GM21526 (cell line): ENCODE results near the gene ADGRG6.
"Not testable (repeated sequence)": the region's sequence is repeated elsewhere in the genome, so short reads cannot be mapped to it uniquely, and the experiment has no call there.

Source experiments
- ATAC-seq: cut with Tn5 transposase; IDR thresholded peaks from one replicate; pipeline ENCODE4 v1.9.1; 2021; ENCODE audit warnings: moderate library complexity; ENCODE audit not compliant: unreplicated experiment, low FRiP score

Gene ADGRG6

GRCh38 chr6:142342986-142343385 is 41.2 kb downstream of the ADGRG6 start:
- no peak for ATAC-seq

DNA sequence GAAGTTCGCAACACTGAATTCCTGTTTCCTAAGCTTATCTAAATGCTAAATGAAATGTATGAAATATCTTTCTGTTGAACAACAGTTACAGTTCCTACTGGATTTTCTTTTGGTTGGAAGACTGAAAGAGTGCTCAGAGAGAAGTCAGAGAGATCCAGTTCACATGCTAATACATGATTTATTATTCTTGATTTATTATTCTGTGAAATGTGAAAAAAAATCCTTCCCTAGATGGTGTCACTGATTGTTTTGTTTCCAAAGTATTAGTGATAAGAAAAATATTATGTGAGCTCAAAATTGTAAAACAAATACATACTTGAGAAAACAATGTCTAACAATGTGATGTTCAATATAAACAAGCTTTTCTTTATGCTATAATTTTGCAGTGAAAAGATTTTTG is 42.1 kb downstream of the ADGRG6 start:
- ATAC-seq, result no peak

DNA sequence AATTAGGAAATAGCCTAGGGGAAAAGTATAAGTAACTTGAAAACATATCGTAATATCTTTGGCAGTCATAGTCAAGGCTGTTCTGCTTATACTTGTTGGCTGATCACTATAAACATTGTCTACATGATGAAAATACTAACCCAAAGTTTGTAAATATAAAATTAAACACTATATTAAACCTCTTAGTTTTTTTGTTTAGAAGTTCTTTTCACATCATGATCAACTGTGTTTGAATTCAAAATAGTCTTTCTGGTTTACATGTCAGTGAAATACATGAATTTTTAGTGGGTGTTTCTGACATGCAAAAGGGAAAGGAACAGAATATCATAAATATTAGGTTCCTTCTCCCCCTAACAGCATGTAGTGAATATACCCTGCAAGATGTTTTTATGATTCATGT is 43.5 kb downstream of the ADGRG6 start:
- no peak for ATAC-seq

DNA sequence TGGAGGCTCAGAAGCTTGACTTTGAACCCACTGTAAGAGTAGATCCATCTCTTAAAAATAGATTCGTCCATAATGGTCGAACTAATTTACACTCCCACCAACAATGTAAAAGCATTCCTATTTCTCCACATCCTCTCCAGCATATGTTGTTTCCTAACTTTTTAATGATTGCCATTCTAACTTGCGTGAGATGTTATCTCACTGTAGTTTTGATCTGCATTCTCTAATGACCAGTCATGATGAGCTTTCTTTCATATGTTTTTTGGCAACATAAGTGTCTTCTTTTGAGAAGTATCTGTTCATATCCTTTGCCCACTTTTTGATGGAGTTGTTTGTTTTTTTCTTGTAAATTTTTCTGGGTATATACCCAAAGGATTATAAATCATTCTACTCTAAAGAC is 44.4 kb downstream of the ADGRG6 start:
- not testable (repeated sequence) for ATAC-seq

DNA sequence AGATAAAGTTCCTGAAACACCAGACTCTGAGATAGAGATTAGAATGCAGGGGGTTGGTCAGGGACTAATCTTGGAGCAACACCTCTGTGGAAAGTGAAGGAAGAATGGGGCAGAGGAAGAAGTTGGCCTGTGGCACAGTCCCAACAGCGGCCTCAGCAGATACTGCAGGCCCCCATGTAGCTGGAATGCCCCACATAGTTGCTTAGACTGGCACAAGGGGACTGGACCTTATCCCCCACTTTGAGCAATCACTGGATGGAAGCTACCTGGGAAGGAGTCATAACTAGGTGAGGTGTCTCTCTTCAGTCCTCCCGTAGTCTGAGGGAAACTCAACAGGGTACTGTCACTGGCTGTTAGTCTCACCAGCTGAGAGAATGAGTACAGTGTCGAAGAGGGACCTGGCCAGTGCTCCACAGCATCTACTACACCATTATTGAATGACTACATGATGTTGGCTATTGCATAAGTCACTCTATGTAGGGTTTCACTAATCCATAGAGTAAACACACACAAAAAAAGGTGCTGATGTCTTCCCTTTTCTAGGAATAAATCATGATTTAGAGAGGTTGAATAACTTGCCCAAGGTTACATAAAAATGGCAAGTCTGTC is 47.5 kb downstream of the ADGRG6 start:
- no peak for ATAC-seq

DNA sequence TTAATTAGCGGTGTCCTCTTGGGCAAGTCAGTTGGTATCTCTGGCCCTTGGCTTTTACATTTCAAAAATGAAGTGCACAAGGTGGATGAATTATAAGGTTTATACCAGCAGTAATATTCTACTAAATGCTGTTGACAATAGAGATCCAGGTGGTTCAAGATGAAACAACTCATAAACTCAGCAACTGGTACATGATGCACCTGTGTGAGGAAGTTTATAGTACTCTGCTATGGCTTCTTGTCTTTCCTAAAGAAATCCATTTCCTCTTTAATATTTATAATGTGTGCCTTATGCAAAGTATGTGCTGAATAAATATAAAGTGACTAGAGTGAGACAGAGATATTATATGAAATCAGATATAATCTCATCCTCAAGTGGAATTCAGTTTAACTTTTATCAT is 48.5 kb downstream of the ADGRG6 start:
- no peak for ATAC-seq

- no peak for ATAC-seq
Measured at GRCh38 chr6:142353690-142354089, 51.9 kb downstream of the ADGRG6 start.

- ATAC-seq, result no peak
Measured at GRCh38 chr6:142354650-142355049, 52.8 kb downstream of the ADGRG6 start.

- no peak for ATAC-seq
Measured at GRCh38 chr6:142355520-142356174, 53.8 kb downstream of the ADGRG6 start.

DNA sequence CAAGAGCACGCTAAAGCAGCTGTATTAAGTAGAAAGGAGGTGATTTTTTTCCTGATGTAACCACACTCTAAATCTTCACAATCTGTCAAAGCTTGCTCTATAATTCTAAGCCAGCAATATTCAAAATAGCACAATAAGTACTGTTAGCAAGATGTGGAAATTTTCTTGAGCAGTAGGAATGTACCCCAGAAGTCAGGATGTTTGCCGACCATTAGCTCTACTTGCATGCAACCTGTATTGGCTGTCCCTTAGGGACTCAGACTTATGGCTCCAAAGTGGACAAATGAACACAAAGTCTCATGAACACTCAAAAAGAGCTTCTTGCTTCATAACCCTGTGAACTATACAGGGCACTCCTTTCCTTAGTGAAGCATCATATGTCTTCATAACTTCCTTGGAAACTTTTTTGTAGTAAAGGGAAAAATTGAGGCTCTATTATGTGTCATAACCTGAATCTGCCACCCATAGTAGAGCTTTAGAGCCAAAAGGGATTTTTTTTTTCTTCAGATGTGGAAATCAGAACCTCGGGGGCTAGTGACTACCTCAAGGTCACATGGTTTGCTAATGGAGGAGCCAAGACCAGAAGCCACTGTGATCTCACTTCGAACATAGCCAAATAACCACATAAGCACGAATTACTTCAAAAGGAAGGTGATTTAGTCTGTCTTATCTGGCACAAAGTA is 54.5 kb downstream of the ADGRG6 start:
- no peak for ATAC-seq

GRCh38 chr6:142356884-142357225 is 55.0 kb downstream of the ADGRG6 start:
- no peak for ATAC-seq

GRCh38 chr6:142357879-142358278 is 56.1 kb downstream of the ADGRG6 start:
- ATAC-seq, result no peak

- no peak for ATAC-seq
Measured at GRCh38 chr6:142359271-142359960, 57.6 kb downstream of the ADGRG6 start.

- ATAC-seq, result no peak
Measured at GRCh38 chr6:142361345-142361744, 59.5 kb downstream of the ADGRG6 start.

GRCh38 chr6:142361779-142362750 is 60.3 kb downstream of the ADGRG6 start:
- ATAC-seq, result no peak

GRCh38 chr6:142367061-142367460 is 65.3 kb downstream of the ADGRG6 start:
- no peak for ATAC-seq

- no peak for ATAC-seq
Measured at GRCh38 chr6:142367501-142368018, 65.8 kb downstream of the ADGRG6 start.

- no peak for ATAC-seq
Measured at GRCh38 chr6:142369266-142369665, 67.5 kb downstream of the ADGRG6 start.

DNA sequence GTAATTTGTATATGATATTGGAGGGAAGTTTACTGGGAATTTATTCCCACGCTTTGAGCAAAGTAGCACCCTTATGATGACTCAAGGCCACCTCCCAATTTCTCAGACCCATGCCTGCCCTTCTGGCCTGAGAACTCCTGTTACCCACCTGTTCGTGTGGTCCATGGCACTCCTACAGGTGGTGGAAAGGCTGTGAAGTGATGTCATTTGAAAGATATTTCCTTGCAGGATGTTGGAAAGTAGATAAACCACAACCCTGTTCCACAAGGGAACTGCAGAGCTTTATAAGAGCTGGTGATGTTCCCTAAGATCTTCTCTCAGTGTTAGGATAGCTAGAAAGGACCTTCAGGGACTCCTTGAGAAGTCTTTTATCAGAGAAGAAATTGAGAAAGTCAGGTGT is 70.5 kb downstream of the ADGRG6 start:
- no peak for ATAC-seq
